Activated T-helper 2 cell treated with anti-CD3 and anti-CD28 coated beads, Interferon-gamma antibody, Interleukin-2, Interleukin-4, amounts not matched to agents 10 μg/mL and 5 μg/mL and 100 μg/mL, durations not matched to agents 14 hours and 24 hours and 36 hours (primary cell): Measurements from ENCODE around the gene AHCYL2. TPM values are rescaled to one million over a fixed set of nuclear protein-coding genes. Genes with fewer than 3 reads are reported as not detected.
"Not testable (repeated sequence)": the region's sequence is repeated elsewhere in the genome, so short reads cannot be mapped to it uniquely, and the experiment has no call there.

ENCODE experiments used
- DNase-seq: peaks from one replicate; pipeline ENCODE4 v3.0.0; 2021; ENCODE audit warnings: low spot score
- H3K27ac Mint-ChIP-seq: one replicate; pipeline ENCODE4 v1.8.0; 2021; ENCODE audit warnings: mixed read lengths
- H3K27me3 Mint-ChIP-seq: one replicate; pipeline ENCODE4 v1.8.0; 2021; ENCODE audit warnings: low read depth, mixed read lengths
- H3K36me3 Mint-ChIP-seq: one replicate; pipeline ENCODE4 v1.8.0; 2021; ENCODE audit warnings: low read depth, mixed read lengths
- H3K4me1 Mint-ChIP-seq: one replicate; pipeline ENCODE4 v1.8.0; 2021; ENCODE audit warnings: low read depth, mixed read lengths
- H3K4me3 Mint-ChIP-seq: one replicate; pipeline ENCODE4 v1.8.0; 2021; ENCODE audit warnings: low read depth, mild to moderate bottlenecking, moderate library complexity, mixed read lengths
- H3K9me3 Mint-ChIP-seq: one replicate; pipeline ENCODE4 v1.8.0; 2021; ENCODE audit warnings: mixed read lengths
- intact Hi-C: fragments of 100-400 bp; cut with micrococcal nuclease; formaldehyde crosslinking; loops from one replicate; pipeline ENCODE4 v1.15.1; 2023
- total RNA-seq: library from RNA; stranded (reverse); gene quantifications from 2 replicates; pipeline ENCODE4 v1.2.3, GENCODE V29; 2022

Gene AHCYL2
- total RNA-seq, 1 donor from 2014 or later = 14.7 TPM

- Mint-ChIP-seq H3K4me3 (no peak overlapping the region), H3K27me3 (no peaks in the 10 kb centered on the region), H3K4me1 (peaks cover 3% of the 10 kb centered on the region), H3K9me3 (no peaks in the 10 kb centered on the region), H3K36me3 (peaks cover 46% of the 10 kb centered on the region), H3K27ac (no peak overlapping the region)
- intact Hi-C loops = no loop called here
- no peak for DNase-seq
These were observed 232.3 kb downstream of the AHCYL2 start for GRCh38 chr7:129457101-129457500.

DNA sequence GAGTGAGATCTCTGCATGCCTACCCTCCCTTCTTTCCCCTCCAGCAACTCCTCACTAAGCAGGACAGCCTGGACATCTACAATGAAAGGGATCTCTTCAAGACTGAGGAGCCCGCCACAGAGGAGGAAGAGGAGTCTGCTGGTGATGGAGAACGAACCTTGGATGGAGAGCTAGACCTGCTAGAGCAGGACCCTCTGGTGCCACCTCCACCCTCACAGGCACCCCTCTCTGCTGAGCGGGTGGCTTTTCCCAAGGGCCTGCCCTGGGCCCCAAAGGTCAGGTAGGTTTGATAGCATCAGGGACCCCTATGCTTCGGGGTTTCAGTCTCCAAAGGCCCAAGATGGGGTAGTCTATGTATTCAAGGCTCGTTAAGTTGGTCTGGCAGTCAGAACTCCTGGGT, 233.3 kb downstream of the AHCYL2 start:
- no peaks in the 10 kb centered on the region for H3K4me1 Mint-ChIP-seq
- H3K4me3 Mint-ChIP-seq = no peak overlapping the region
- no peaks in the 10 kb centered on the region for H3K27me3 Mint-ChIP-seq
- DNase-seq = no peak
- no peaks in the 10 kb centered on the region for H3K9me3 Mint-ChIP-seq
- H3K36me3 Mint-ChIP-seq = peaks cover 37% of the 10 kb centered on the region
- intact Hi-C loops = no loop called here
- no peak overlapping the region for H3K27ac Mint-ChIP-seq

- intact Hi-C loops = no loop called here
- no peak for DNase-seq
- Mint-ChIP-seq H3K27ac (no peak overlapping the region), H3K36me3 (peaks cover 35% of the 10 kb centered on the region), H3K9me3 (no peaks in the 10 kb centered on the region), H3K27me3 (no peaks in the 10 kb centered on the region), H3K4me1 (no peaks in the 10 kb centered on the region), H3K4me3 (no peak overlapping the region)
These were observed 237.0 kb downstream of the AHCYL2 start for GRCh38 chr7:129461809-129462208.

DNA sequence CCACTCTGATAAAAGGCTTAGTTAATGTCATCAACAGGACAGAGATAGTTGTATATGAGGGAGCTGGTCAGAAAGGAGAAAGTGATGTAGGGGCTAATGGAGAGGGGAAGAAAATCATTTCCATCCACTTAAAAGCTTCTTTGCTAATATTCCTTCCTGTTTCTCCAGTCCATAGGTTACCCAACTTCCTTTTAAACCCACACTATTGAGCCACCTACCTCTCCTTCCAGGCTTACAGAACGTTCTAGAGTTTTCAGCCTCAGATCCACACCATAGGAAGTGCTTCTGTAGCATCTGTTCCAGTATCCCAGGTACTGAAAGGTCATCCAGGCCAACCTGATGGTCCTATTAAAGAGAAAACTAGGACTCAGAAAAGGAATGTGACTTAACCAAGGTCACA, 237.6 kb downstream of the AHCYL2 start:
- no peaks in the 10 kb centered on the region for H3K9me3 Mint-ChIP-seq
- intact Hi-C loops = no loop called here
- no peaks in the 10 kb centered on the region for H3K27me3 Mint-ChIP-seq
- DNase-seq = no peak
- no peak overlapping the region for H3K4me3 Mint-ChIP-seq
- no peaks in the 10 kb centered on the region for H3K4me1 Mint-ChIP-seq
- peaks cover 41% of the 10 kb centered on the region for H3K36me3 Mint-ChIP-seq
- no peak overlapping the region for H3K27ac Mint-ChIP-seq

GRCh38 chr7:129464194-129464593, 239.4 kb downstream of the AHCYL2 start:
- Mint-ChIP-seq H3K4me1 (no peaks in the 10 kb centered on the region), H3K4me3 (no peak overlapping the region), H3K27ac (no peak overlapping the region), H3K27me3 (no peaks in the 10 kb centered on the region), H3K36me3 (peaks cover 47% of the 10 kb centered on the region), H3K9me3 (no peaks in the 10 kb centered on the region)
- no peak for DNase-seq
- intact Hi-C loops = no loop called here

- no peak for DNase-seq
- no peak overlapping the region for H3K4me3 Mint-ChIP-seq
- H3K27me3 Mint-ChIP-seq = no peaks in the 10 kb centered on the region
- intact Hi-C loops = no loop called here
- no peaks in the 10 kb centered on the region for H3K9me3 Mint-ChIP-seq
- H3K36me3 Mint-ChIP-seq = peaks cover 54% of the 10 kb centered on the region
- no peaks in the 10 kb centered on the region for H3K4me1 Mint-ChIP-seq
- H3K27ac Mint-ChIP-seq = no peak overlapping the region
These were observed 240.2 kb downstream of the AHCYL2 start for GRCh38 chr7:129465080-129465479.

DNA sequence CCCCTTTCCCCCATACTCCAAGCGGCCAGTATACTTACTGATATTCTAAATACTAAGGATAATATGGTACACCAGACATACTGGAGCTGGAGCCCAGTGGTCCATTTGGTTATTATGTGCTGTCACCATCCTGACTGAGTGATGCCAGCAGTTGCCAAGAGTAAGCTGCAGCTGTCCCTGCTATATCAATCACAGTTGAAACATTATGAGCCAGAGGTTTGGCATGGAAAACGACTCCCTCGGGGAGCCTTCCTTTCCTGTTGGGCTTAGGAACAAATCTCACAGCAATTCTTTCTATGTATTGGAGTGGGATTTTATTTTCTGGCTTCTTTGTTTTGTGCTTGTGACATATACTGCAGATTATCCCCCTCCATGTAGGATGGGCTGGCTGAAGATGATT, 242.0 kb downstream of the AHCYL2 start:
- no peak for DNase-seq
- Mint-ChIP-seq H3K27ac (no peak overlapping the region), H3K4me3 (no peak overlapping the region), H3K36me3 (peaks cover 71% of the 10 kb centered on the region), H3K9me3 (no peaks in the 10 kb centered on the region), H3K4me1 (peaks cover 9% of the 10 kb centered on the region), H3K27me3 (no peaks in the 10 kb centered on the region)
- intact Hi-C loops = no loop called here

DNA sequence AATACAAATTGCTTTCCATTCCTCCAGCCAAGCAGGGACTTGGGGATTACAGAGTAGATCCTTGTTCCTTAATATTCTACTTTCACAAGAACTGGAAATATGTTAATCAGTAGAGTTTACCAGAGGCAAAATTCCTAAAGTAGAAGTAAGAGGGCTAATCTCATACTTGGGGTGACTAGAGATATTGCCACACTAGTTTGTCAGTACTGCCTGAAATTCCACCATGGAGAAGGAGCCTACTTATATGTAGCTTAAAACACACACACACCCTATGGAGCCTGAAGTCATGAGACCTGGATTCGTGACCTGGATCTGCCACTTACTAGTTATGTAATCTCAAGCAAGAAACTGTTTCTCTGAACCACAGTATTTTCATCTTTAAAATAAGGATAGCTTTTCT, 243.3 kb downstream of the AHCYL2 start:
- Mint-ChIP-seq H3K27ac (no peak overlapping the region), H3K36me3 (peaks cover 73% of the 10 kb centered on the region), H3K4me1 (peaks cover 9% of the 10 kb centered on the region), H3K9me3 (no peaks in the 10 kb centered on the region), H3K4me3 (no peak overlapping the region), H3K27me3 (no peaks in the 10 kb centered on the region)
- intact Hi-C loops = no loop called here
- no peak for DNase-seq

GRCh38 chr7:129468547-129468946, 243.7 kb downstream of the AHCYL2 start:
- intact Hi-C loops = no loop called here
- Mint-ChIP-seq H3K9me3 (no peaks in the 10 kb centered on the region), H3K4me3 (no peak overlapping the region), H3K27ac (no peak overlapping the region), H3K4me1 (peaks cover 9% of the 10 kb centered on the region), H3K36me3 (peaks cover 73% of the 10 kb centered on the region), H3K27me3 (no peaks in the 10 kb centered on the region)
- no peak for DNase-seq

- DNase-seq = no peak
- H3K27me3 Mint-ChIP-seq = no peaks in the 10 kb centered on the region
- no peak overlapping the region for H3K27ac Mint-ChIP-seq
- H3K9me3 Mint-ChIP-seq = no peaks in the 10 kb centered on the region
- intact Hi-C loops = loop anchor here (2.0 kb wide), 1 partner anchor 31 kb away; no protein-coding TSS in a partner anchor
- no peak overlapping the region for H3K4me3 Mint-ChIP-seq
- H3K4me1 Mint-ChIP-seq = peaks cover 9% of the 10 kb centered on the region
- peaks cover 70% of the 10 kb centered on the region for H3K36me3 Mint-ChIP-seq
These were observed 245.1 kb downstream of the AHCYL2 start for GRCh38 chr7:129469930-129470329.

GRCh38 chr7:129470411-129470810, 245.6 kb downstream of the AHCYL2 start:
- peaks cover 70% of the 10 kb centered on the region for H3K36me3 Mint-ChIP-seq
- no peaks in the 10 kb centered on the region for H3K27me3 Mint-ChIP-seq
- no peak for DNase-seq
- no peaks in the 10 kb centered on the region for H3K9me3 Mint-ChIP-seq
- H3K4me3 Mint-ChIP-seq = no peak overlapping the region
- peak overlapping the region; percentile 62 for H3K27ac Mint-ChIP-seq
- H3K4me1 Mint-ChIP-seq = peaks cover 9% of the 10 kb centered on the region
- intact Hi-C loops = loop anchor here (2.0 kb wide), 1 partner anchor 32 kb away; no protein-coding TSS in a partner anchor

DNA sequence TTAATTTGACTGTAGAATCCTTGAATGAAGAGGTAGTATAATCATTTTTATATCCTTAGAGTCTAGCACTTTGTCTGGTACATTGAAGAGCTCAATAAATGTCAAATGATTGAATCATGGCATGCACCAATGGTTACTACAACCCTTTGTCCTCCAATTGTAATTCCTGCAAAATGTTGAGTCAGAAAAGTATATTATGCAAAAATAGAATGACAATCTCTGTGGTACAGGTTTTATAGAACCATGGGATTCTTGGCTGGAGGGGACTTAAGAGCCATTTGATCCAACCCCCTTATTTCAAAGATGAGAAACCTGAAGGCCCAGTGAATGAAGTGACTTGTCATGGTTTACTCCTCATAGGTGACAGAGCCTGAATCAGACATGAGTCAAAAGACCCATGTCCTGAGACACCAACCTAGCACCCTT, 246.6 kb downstream of the AHCYL2 start:
- no peaks in the 10 kb centered on the region for H3K27me3 Mint-ChIP-seq
- peaks cover 66% of the 10 kb centered on the region for H3K36me3 Mint-ChIP-seq
- DNase-seq = no peak
- peak overlapping the region; percentile 62 for H3K27ac Mint-ChIP-seq
- intact Hi-C loops = loop anchor here (2.0 kb wide), 1 partner anchor 33 kb away; no protein-coding TSS in a partner anchor
- no peaks in the 10 kb centered on the region for H3K9me3 Mint-ChIP-seq
- H3K4me3 Mint-ChIP-seq = no peak overlapping the region
- H3K4me1 Mint-ChIP-seq = peaks cover 9% of the 10 kb centered on the region

- H3K4me3 Mint-ChIP-seq, H3K27ac Mint-ChIP-seq, H3K27me3 Mint-ChIP-seq, H3K9me3 Mint-ChIP-seq, DNase-seq, H3K4me1 Mint-ChIP-seq, intact Hi-C loops: not testable (repeated sequence)
- H3K36me3 Mint-ChIP-seq = peaks cover 54% of the 10 kb centered on the region
These were observed 251.1 kb downstream of the AHCYL2 start for GRCh38 chr7:129475931-129476330.

DNA sequence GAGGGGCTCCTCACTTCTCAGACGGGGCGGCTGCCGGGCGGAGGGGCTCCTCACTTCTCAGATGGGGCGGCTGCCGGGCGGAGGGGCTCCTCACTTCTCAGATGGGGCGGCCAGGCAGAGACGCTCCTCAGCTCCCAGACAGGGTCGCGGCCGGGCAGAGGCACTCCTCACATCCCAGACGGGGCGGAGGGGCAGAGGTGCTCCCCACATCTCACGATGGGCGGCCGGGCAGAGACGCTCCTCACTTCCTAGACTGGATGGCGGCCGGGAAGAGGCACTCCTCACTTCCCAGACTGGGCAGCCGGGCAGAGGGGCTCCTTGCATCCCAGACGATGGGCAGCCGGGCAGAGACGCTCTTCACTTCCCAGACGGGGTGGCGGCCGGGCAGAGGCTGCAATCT, 251.6 kb downstream of the AHCYL2 start:
- DNase-seq, H3K27me3 Mint-ChIP-seq, H3K4me3 Mint-ChIP-seq, H3K27ac Mint-ChIP-seq, intact Hi-C loops, H3K4me1 Mint-ChIP-seq, H3K9me3 Mint-ChIP-seq: not testable (repeated sequence)
- peaks cover 52% of the 10 kb centered on the region for H3K36me3 Mint-ChIP-seq
